Activated T-cell treated with anti-CD3 and anti-CD28 coated beads, Interleukin-2, amount 50 U/mL, for 1 hour (primary cell): Measurements from ENCODE around the gene NFIC.

Experiments used
- DNase-seq: peaks from one replicate; pipeline ENCODE4 v3.0.0-alpha.2; 2020

Gene NFIC

DNA sequence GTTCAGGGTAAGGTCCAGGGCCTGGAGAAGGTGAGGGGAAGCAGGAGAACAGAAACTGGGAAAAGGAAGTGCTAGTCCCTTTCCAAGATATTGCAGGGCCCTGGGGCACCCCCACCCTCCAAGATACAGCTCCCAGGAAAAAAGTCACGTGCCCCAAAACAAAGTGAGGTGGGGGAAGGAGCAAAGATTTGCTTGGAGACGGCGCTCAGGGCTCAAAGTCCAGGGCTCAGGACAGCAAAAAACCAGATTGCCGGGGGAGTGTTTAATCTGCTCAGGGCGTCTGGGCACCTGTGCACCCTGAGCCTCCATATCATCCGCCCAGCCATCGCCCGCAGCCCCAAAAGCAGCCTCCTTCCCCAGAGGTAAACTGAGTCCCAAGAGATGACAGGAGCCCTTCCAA is 107.6 kb downstream of the NFIC start:
- no peak for DNase-seq

DNA sequence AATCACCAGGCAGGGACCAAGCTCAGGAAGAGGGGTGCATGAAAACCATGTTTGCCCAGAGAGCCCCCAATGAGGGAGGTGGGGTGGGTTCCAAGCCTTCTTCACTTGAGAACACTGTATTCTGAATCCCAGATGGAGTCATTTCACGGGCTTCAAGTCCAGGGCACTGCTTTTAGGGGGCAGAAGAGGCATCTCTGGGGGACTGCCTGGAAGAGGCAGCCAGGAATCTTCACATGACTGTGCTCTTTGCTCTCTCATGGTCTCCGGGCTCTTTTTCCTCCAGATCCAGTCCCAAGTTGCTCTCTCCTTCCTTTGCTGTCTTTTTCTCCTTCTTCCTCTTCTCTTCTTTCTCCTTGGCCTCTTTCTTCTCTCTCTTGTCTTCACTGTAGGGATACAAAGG is 108.2 kb downstream of the NFIC start:
- DNase-seq, result no peak

- DNase-seq, result no peak
Measured at GRCh38 chr19:3475449-3475848, 109.1 kb downstream of the NFIC start.

- DNase-seq, result no peak
Measured at GRCh38 chr19:3476830-3477229, 110.4 kb downstream of the NFIC start.

DNA sequence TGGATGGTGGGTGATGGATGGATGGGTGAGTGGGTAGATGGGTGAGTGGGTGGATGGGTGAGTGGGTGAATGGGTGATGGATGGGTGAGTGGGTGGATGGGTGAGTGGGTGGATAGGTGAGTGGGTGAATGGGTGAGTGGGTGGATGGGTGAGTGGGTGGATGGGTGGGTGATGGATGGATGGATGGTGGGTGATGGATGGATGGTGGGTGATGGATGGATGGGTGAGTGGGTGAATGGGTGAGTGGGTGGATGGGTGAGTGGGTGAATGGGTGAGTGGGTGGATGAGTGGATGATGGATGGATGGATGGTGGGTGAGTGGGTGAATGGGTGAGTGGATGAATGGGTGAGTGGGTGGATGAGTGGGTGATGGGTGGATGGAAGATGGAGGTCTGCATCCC is 111.1 kb downstream of the NFIC start:
- no peak for DNase-seq

GRCh38 chr19:3477951-3478350 is 111.6 kb downstream of the NFIC start:
- no peak for DNase-seq

- DNase-seq, result no peak
Measured at GRCh38 chr19:3478409-3479176, 112.2 kb downstream of the NFIC start.

GRCh38 chr19:3479177-3479833 is 112.9 kb downstream of the NFIC start:
- DNase-seq, result peak; percentile 47

- DNase-seq, result peak; percentile 37
Measured at GRCh38 chr19:3479834-3480215, 113.4 kb downstream of the NFIC start.

GRCh38 chr19:3480383-3481091 is 114.2 kb downstream of the NFIC start, which contains the start of gene SMIM24:
Gene SMIM24, minus strand, starts transcription at chr19:3480525. Its CDS starts 62 bp downstream, at chr19:3480463.
- no peak for DNase-seq

- no peak for DNase-seq
Measured at GRCh38 chr19:3481241-3482090, 115.1 kb downstream of the NFIC start.

DNA sequence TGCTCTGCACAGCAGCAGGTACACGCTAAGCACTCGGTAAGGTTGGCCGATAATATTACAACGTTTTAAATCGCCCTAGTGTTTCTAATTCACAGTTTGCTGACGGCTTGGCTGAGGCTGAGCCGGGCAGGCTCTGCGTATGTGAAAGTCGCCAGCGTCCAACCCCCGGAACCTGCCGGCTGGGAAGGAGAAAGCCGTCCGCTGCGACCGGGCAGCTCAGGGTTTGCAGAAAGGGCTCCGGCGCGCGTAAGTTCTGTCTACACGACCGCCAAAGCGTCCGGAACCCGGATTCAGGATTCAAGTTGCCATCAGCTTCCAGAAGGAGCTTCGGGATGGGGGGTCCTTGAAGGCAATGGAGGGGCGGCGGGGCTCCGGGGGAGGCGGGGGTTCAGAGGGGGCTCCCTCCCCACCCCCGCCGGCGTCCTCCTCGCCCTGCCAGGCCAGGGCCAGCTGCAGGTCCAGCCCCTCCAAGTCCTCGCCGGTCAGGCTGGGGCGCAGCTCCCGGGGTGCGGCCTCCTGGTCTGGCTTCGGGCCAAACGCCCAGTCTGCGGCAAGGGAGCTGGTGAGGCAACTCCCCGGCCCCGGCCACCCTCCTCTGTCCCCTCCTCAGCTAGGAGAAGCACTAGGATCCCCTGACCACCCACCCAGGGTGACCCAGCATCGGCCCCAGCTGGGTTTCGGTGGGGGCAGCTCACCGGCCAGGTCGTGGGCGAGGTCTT is 116.3 kb downstream of the NFIC start:
- DNase-seq, result no peak

- no peak for DNase-seq
Measured at GRCh38 chr19:3483226-3483628, 116.8 kb downstream of the NFIC start, which contains the start of gene SMIM44. Gene SMIM44, minus strand, starts transcription at chr19:3483441. Its CDS starts 38 bp downstream, at chr19:3483403.

DNA sequence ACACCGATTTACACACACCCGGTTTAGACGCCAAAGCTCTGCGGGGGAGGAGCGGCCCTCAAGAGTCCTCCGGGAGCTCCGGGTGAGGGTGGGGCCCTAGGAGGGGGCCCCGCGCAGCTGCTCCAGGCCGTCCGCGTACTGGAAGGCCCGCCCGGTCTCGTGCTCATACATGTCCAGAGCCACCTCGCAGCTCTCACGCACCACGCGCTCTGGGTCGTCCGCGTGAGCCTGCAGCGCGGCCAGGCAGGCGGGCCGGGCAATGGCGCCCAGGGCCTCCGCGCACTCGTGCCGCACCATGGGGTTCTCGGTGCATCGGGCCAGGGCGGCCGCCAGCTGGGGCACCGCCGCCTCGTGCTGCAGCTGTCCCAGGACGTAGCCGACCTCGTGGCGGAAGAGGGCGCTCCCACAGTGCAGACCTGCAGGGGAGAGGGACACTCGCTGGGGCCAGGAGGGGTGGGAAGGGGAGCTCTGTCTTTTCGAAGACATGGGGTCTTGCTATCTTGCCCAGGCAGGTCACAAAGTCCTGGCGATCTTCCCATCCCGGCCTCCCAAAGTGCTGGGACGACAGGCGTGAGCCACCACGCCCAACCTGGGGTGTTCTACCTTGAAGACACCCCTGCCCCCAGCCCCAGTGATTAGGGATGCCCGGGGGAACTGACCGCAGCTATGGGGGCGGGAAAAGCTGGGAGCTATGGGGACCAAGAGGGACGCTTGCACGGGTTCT is 125.2 kb downstream of the NFIC start:
- DNase-seq, result no peak

- DNase-seq, result no peak
Measured at GRCh38 chr19:3492131-3492839, 125.9 kb downstream of the NFIC start.

DNA sequence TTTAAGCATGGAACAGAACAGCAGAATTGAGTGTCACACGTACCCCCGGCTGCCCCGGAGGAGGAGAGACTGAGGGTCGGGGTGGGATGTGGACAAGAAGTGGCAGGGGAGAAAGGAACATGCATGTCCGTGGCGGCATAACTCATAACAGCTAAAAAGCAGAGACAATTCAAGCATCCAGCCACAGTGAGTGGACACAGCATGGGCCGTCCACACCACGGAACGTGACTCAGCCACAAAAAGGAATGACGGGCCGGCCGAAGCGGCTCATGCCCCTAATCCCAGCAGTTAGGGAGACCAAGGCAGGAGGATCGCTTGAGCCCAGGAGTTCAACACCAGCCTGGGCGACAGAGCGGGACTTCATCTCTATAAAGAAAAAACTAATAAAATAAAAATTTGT is 126.5 kb downstream of the NFIC start:
- no peak for DNase-seq

- no peak for DNase-seq
Measured at GRCh38 chr19:3493651-3494050, 127.3 kb downstream of the NFIC start.

GRCh38 chr19:3494051-3494450 is 127.7 kb downstream of the NFIC start:
- peak; percentile 43 for DNase-seq

DNA sequence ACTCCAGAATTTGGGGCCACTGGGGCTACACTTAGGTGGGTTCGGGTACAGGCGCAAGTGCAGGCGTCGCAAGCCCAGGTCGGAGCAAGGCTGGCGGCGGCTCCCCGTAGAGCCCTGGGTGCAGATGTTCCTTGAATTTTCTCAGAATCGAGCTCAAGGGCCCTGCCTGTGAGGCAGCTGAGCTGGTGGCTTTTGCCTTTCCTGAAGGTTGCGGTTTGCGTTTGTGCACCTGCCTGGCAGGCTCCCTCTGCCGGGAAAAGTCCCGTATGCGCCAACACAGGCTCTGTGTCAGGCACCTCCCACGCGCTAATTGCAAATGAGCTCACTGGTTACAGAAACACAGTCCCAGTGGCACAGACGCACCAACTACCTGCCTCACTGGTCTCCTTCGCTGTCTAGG is 128.2 kb downstream of the NFIC start:
- DNase-seq, result peak; percentile 54

- no peak for DNase-seq
Measured at GRCh38 chr19:3496392-3497273, 130.2 kb downstream of the NFIC start.
